Activated CD4-positive, alpha-beta T cell treated with anti-CD3 and anti-CD28 coated beads, Interleukin-2, amount 50 U/mL, for 24 hours (primary cell): ENCODE data around the gene HES5.

ENCODE experiments used
- DNase-seq, 2 donors: peaks; one replicate each; pipeline ENCODE4 v3.0.0-alpha.2; 2020; ENCODE audit warnings: low read depth in 1 of 2, low spot score in 1 of 2

The HES5 gene

GRCh38 chr1:2532485-2533160 is 2.6 kb upstream of the HES5 start:
- DNase-seq = no peak

- DNase-seq = no peak
Observed at GRCh38 chr1:2530513-2531361, 674 bp upstream of the HES5 start.

- DNase-seq = no peak
Observed at GRCh38 chr1:2528966-2529783, 888 bp downstream of the HES5 start.

- no peak for DNase-seq
Observed at GRCh38 chr1:2528611-2528965, 1.5 kb downstream of the HES5 start.

GRCh38 chr1:2528016-2528415 is 2.0 kb downstream of the HES5 start:
- no peak for DNase-seq

- DNase-seq = no peak
Observed at GRCh38 chr1:2527556-2527860, 2.6 kb downstream of the HES5 start.

GRCh38 chr1:2526824-2527555 is 3.1 kb downstream of the HES5 start:
- DNase-seq = peak; percentile 39 to 40

GRCh38 chr1:2525920-2526823 is 3.9 kb downstream of the HES5 start, which contains the start of gene PANK4:
Gene PANK4, minus strand, starts transcription at chr1:2526596. Its CDS starts 9 bp downstream, at chr1:2526587.
- peak; percentile 76 to 82 for DNase-seq

- no peak for DNase-seq
Observed at GRCh38 chr1:2525572-2525919, 4.5 kb downstream of the HES5 start.

GRCh38 chr1:2523891-2524609 is 6.0 kb downstream of the HES5 start:
- DNase-seq = no peak

- no peak for DNase-seq
Observed at GRCh38 chr1:2523191-2523890, 6.7 kb downstream of the HES5 start.

GRCh38 chr1:2522230-2522629 is 7.8 kb downstream of the HES5 start:
- no peak for DNase-seq

GRCh38 chr1:2520806-2521205 is 9.3 kb downstream of the HES5 start:
- no peak for DNase-seq

GRCh38 chr1:2520206-2520605 is 9.9 kb downstream of the HES5 start:
- no peak for DNase-seq

- no peak for DNase-seq
Observed at GRCh38 chr1:2519729-2520128, 10.3 kb downstream of the HES5 start.

- no peak for DNase-seq
Observed at GRCh38 chr1:2519029-2519685, 10.9 kb downstream of the HES5 start.

GRCh38 chr1:2518528-2518927 is 11.5 kb downstream of the HES5 start:
- no peak for DNase-seq

- no peak for DNase-seq
Observed at GRCh38 chr1:2517966-2518365, 12.1 kb downstream of the HES5 start.

- no peak for DNase-seq
Observed at GRCh38 chr1:2516946-2517345, 13.1 kb downstream of the HES5 start.
